Neuronal stem cell (in vitro differentiated cells): ENCODE measurements around the gene CXCR3.

Source experiments
- DNase-seq: peaks from one replicate; pipeline ENCODE4 v3.0.0-alpha.2; 2013; ENCODE audit warnings: low spot score
- H2AFZ ChIP-seq: one replicate; pipeline ENCODE4 v1.6.1; 2013; ENCODE audit warnings: mild to moderate bottlenecking, low read length, inconsistent platforms
- H2AK5ac ChIP-seq: 2 replicates; pipeline ENCODE4 v1.6.1; 2013; ENCODE audit warnings: low read depth, mild to moderate bottlenecking, inconsistent platforms, low read length, moderate library complexity, mixed read lengths
- H2BK120ac ChIP-seq: 2 replicates; pipeline ENCODE4 v1.6.1; 2013; ENCODE audit warnings: low read depth, mild to moderate bottlenecking, inconsistent platforms, low read length, moderate library complexity, mixed read lengths
- H2BK12ac ChIP-seq: one replicate; pipeline ENCODE4 v1.6.1; 2013; ENCODE audit warnings: low read length, inconsistent platforms
- H2BK15ac ChIP-seq: 2 replicates; pipeline ENCODE4 v1.6.1; 2013; ENCODE audit warnings: mild to moderate bottlenecking, low read length, inconsistent platforms, mixed read lengths
- H2BK5ac ChIP-seq: one replicate; pipeline ENCODE4 v1.6.1; 2013; ENCODE audit warnings: inconsistent platforms, mild to moderate bottlenecking, low read length, moderate library complexity
- H3K14ac ChIP-seq: one replicate; pipeline ENCODE4 v1.6.1; 2013; ENCODE audit warnings: low read length, inconsistent platforms
- H3K18ac ChIP-seq: 2 replicates; pipeline ENCODE4 v1.6.1; 2013; ENCODE audit warnings: low read length, inconsistent platforms
- H3K23ac ChIP-seq: 2 replicates; pipeline ENCODE4 v1.6.1; 2013; ENCODE audit warnings: low read depth, mild to moderate bottlenecking, mixed read lengths, low read length, inconsistent platforms; ENCODE audit not compliant: poor library complexity
- H3K27ac ChIP-seq: replicated peaks from 3 replicates; pipeline ENCODE4 v1.5.1; 2013; ENCODE audit warnings: low read length, inconsistent platforms
- H3K27me3 ChIP-seq, 3 experiments: 2 replicates each; pipeline ENCODE4 v1.6.1; 2013; ENCODE audit warnings: low read length in 3 of 3, mild to moderate bottlenecking in 2 of 3, inconsistent platforms in 1 of 3, low read depth in 1 of 3, mixed read lengths in 1 of 3, moderate library complexity in 1 of 3; ENCODE audit not compliant: control insufficient read depth in 3 of 3, insufficient read depth in 3 of 3
- H3K36me3 ChIP-seq, 2 donors: replicated peaks in 1 of 2; 2 replicates each; pipeline ENCODE4 v1.6.1; 2013; ENCODE audit warnings: low read length in 2 of 2; ENCODE audit not compliant: control insufficient read depth in 2 of 2, insufficient read depth in 2 of 2
- H3K4ac ChIP-seq: 2 replicates; pipeline ENCODE4 v1.6.1; 2013; ENCODE audit warnings: inconsistent platforms, mild to moderate bottlenecking, low read length, moderate library complexity
- H3K4me1 ChIP-seq, 2 donors: 1 replicate in 1 of 2; 2 replicates in 1 of 2; pipeline ENCODE4 v1.6.1; 2013; ENCODE audit warnings: low read length in 2 of 2, low read depth in 1 of 2; ENCODE audit not compliant: control insufficient read depth in 2 of 2, insufficient read depth in 1 of 2
- H3K4me2 ChIP-seq: one replicate; pipeline ENCODE4 v1.6.1; 2013; ENCODE audit warnings: mild to moderate bottlenecking, low read length, inconsistent platforms; ENCODE audit not compliant: insufficient read depth, poor library complexity, severe bottlenecking
- H3K4me3 ChIP-seq, 2 donors: 2 replicates each; pipeline ENCODE4 v1.5.1; 2013; ENCODE audit warnings: low read length in 2 of 2, mild to moderate bottlenecking in 2 of 2, inconsistent platforms in 1 of 2, moderate library complexity in 1 of 2
- H3K79me1 ChIP-seq: one replicate; pipeline ENCODE4 v1.6.1; 2013; ENCODE audit warnings: low read depth, mild to moderate bottlenecking, inconsistent platforms, low read length, moderate library complexity
- H3K9ac ChIP-seq: one replicate; pipeline ENCODE4 v1.6.1; 2013; ENCODE audit warnings: mild to moderate bottlenecking, low read depth, low read length, inconsistent platforms; ENCODE audit not compliant: poor library complexity
- H3K9me3 ChIP-seq, 2 donors: replicated peaks in 1 of 2; 2 replicates each; pipeline versions ENCODE3 to v1.6.1; 2013; ENCODE audit warnings: low read length in 2 of 2, mild to moderate bottlenecking in 2 of 2, inconsistent platforms in 1 of 2, low read depth in 1 of 2, mixed read lengths in 1 of 2, moderate library complexity in 1 of 2; ENCODE audit not compliant: control insufficient read depth in 2 of 2, insufficient read depth in 1 of 2
- H4K8ac ChIP-seq: one replicate; pipeline ENCODE4 v1.6.1; 2013; ENCODE audit warnings: low read depth, mild to moderate bottlenecking, inconsistent platforms, low read length, moderate library complexity
- H4K91ac ChIP-seq: one replicate; pipeline ENCODE4 v1.6.1; 2013; ENCODE audit warnings: low read length, low read depth, mild to moderate bottlenecking, inconsistent platforms; ENCODE audit not compliant: poor library complexity
- WGBS, 2 donors: extraction: QIAGEN DNeasy Blood & Tissue Kit; methylation state at CpG; one replicate each; pipeline ENCODE4 v1.1.7; 2013; ENCODE audit warnings: missing lambda C conversion rate in 2 of 2, mixed read lengths in 1 of 2; ENCODE audit not compliant: insufficient read length in 2 of 2, insufficient replicate concordance in 1 of 2; ENCODE audit errors: extremely low coverage in 2 of 2; 5-methylcytosine and 5-hydroxymethylcytosine counted together

CXCR3 gene

DNA sequence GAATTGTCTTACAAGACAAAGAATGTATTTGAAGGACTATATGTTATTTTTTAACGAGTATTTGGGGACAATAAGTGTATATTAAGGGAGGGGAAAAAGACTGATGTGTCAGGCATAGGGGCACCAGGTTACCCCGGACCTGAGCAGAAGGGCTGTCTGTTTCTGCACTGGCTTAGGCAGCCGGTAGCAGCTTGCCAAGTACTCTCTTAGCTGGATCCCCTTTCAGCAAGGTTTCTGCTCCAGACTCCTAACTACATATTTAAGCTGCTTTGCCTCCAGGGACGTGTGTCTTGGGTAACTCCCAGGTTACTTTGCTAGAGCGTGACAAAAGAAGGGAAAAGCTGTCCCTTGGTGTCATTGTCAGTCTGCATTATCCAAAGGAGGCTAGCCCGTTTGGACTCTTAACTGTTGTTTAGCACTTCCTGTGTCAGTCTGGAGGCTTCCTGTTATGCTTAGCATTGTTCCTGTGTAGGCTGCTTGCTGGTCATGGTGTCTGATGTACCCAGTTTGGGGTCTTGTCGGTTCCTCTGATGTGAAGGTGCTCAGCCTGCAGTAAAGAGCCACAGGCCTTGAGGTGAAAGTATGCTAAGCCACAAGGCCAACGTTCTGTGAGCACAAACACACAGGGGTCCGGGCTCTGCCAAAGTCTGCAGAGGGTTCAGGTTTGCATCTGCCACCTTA lies 11.6 kb downstream of the CXCR3 start:
- Histone ChIP-seq H3K36me3 (peaks cover 18 to 56% of the 10 kb centered on the region in 2 donors), H2AFZ (no peak overlapping the region)
- no CpG with 5 or more reads among the region's 9 CpGs for WGBS, 2 donors

DNA sequence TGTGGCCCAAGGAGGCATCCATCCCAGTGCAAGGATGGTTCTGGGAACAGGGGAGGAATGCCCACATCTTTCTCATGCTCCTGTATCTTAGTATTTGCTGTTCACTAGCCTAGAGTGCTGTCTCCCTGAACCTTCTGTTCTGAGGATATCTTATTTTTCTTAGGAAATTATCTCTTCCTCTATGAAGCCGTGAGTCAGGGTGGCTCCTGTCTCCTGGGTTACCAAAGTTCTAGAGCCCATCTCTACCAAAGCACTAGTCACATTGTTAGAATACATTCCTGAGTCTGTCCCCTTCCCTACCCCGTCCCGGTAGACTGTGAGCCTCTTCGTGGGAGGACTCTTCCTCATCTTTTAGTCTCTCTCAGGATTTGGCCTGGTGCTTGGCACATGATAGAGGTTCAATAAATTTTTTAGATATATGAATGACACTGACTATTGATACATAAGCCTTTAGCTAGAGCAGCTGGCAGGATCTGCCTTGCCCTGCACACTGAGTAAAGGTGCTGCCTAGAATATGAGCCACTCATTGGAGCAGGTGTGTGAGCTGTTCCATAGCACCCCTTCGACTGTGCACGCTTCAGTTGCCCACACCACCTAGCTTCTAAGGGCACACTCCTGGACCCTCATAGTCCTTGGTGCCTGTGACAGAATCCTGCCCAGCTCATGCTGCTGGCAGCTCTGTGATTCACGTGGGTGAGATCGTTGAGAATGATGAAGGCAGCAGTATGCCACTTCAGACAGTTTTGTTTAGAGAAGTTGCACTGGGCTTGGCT lies 13.3 kb downstream of the CXCR3 start:
- Histone ChIP-seq H3K4me3 (no peak overlapping the region), H2BK5ac (no peak overlapping the region), H3K79me1 (no peaks in the 10 kb centered on the region), H3K4me2 (no peak overlapping the region), H3K9me3 (peaks cover 0 to 8% of the 10 kb centered on the region in 2 donors), H3K23ac (no peak overlapping the region), H3K4me1 (no peaks in the 10 kb centered on the region), H4K8ac (no peak overlapping the region), H2BK120ac (no peak overlapping the region), H3K18ac (no peak overlapping the region), H2AFZ (no peak overlapping the region), H3K27me3 (no peaks in the 10 kb centered on the region), H3K9ac (no peak overlapping the region), H3K4ac (no peak overlapping the region), H3K14ac (no peak overlapping the region), H2BK12ac (no peak overlapping the region), H3K36me3 (peaks cover 18 to 43% of the 10 kb centered on the region in 2 donors), H3K27ac (no peak overlapping the region), H4K91ac (no peak overlapping the region), H2AK5ac (no peak overlapping the region), H2BK15ac (no peak overlapping the region)
- no CpG with 5 or more reads among the region's 8 CpGs for WGBS, 2 donors
- DNase-seq = no peak

More for the DNA sequence above, 11.6 kb downstream of the CXCR3 start:
- no peak overlapping the region for H3K14ac ChIP-seq
- H2BK12ac ChIP-seq = no peak overlapping the region
- H3K9me3 ChIP-seq = peaks cover 0 to 8% of the 10 kb centered on the region in 2 donors
- H2BK120ac ChIP-seq = no peak overlapping the region
- H3K27me3 ChIP-seq = peaks cover 0 to 3% (median 0%) of the 10 kb centered on the region in 3 experiments
- no peak overlapping the region for H3K4me3 ChIP-seq
- H2BK5ac ChIP-seq = no peak overlapping the region
- no peak overlapping the region for H3K27ac ChIP-seq
- no peak overlapping the region for H3K18ac ChIP-seq
- no peak overlapping the region for H2BK15ac ChIP-seq
- no peak overlapping the region for H3K4ac ChIP-seq
- H3K4me1 ChIP-seq = no peaks in the 10 kb centered on the region
- no peak overlapping the region for H3K9ac ChIP-seq
- no peak for DNase-seq
- H3K4me2 ChIP-seq = no peak overlapping the region
- H4K91ac ChIP-seq = no peak overlapping the region
- H3K23ac ChIP-seq = no peak overlapping the region
- H4K8ac ChIP-seq = no peak overlapping the region
- no peaks in the 10 kb centered on the region for H3K79me1 ChIP-seq
- H2AK5ac ChIP-seq = no peak overlapping the region

DNA sequence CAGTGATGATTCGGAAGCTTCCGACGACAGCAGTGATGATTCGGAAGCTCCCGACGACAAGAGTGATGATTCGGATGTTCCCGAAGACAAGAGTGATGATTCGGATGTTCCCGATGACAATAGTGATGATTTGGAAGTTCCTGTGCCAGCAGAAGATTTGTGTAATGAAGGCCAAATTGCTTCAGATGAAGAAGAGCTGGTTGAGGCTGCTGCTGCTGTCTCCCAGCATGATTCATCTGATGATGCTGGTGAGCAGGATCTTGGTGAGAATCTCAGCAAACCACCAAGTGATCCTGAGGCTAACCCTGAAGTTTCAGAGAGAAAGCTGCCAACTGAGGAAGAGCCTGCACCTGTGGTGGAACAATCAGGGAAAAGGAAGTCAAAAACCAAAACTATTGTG lies 14.2 kb downstream of the CXCR3 start:
- no peak overlapping the region for H4K8ac ChIP-seq
- H3K4me2 ChIP-seq = no peak overlapping the region
- H3K14ac ChIP-seq = no peak overlapping the region
- H3K18ac ChIP-seq = no peak overlapping the region
- H3K4me3 ChIP-seq = no peak overlapping the region
- H3K27ac ChIP-seq = no peak overlapping the region
- WGBS, 2 donors = no CpG with 5 or more reads among the region's 10 CpGs
- peaks cover 16 to 35% of the 10 kb centered on the region in 2 donors for H3K36me3 ChIP-seq
- no peak overlapping the region for H2AK5ac ChIP-seq
- H2BK12ac ChIP-seq = no peak overlapping the region
- H4K91ac ChIP-seq = no peak overlapping the region
- no peak overlapping the region for H2BK15ac ChIP-seq
- no peak overlapping the region for H2AFZ ChIP-seq
- no peak overlapping the region for H3K4ac ChIP-seq
- H3K79me1 ChIP-seq = no peaks in the 10 kb centered on the region
- DNase-seq = no peak
- H3K27me3 ChIP-seq = no peaks in the 10 kb centered on the region
- no peak overlapping the region for H3K9ac ChIP-seq
- no peaks in the 10 kb centered on the region for H3K4me1 ChIP-seq
- no peak overlapping the region for H3K23ac ChIP-seq
- H3K9me3 ChIP-seq = peaks cover 0 to 8% of the 10 kb centered on the region in 2 donors
- H2BK120ac ChIP-seq = no peak overlapping the region
- H2BK5ac ChIP-seq = no peak overlapping the region

DNA sequence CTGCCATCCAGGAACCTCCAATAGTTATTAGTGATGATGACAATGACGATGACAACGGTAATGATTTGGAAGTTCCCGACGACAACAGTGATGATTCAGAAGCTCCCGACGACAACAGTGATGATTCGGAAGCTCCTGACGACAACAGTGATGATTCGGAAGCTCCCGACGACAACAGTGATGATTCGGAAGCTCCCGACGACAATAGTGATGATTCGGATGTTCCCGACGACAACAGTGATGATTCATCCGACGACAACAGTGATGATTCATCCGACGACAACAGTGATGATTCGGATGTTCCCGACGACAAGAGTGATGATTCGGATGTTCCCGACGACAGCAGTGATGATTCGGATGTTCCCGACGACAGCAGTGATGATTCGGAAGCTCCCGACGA lies 14.7 kb downstream of the CXCR3 start:
- no peak overlapping the region for H3K23ac ChIP-seq
- no peaks in the 10 kb centered on the region for H3K27me3 ChIP-seq
- no peak overlapping the region for H4K91ac ChIP-seq
- H3K4me1 ChIP-seq = no peaks in the 10 kb centered on the region
- H3K27ac ChIP-seq = no peak overlapping the region
- H2BK5ac ChIP-seq = no peak overlapping the region
- DNase-seq = no peak
- no peak overlapping the region for H3K9ac ChIP-seq
- no peak overlapping the region for H3K4me3 ChIP-seq
- H2AK5ac ChIP-seq = no peak overlapping the region
- H2AFZ ChIP-seq = no peak overlapping the region
- H3K14ac ChIP-seq = no peak overlapping the region
- peaks cover 15 to 30% of the 10 kb centered on the region in 2 donors for H3K36me3 ChIP-seq
- H3K18ac ChIP-seq = no peak overlapping the region
- H2BK12ac ChIP-seq = no peak overlapping the region
- H2BK120ac ChIP-seq = no peak overlapping the region
- H3K79me1 ChIP-seq = no peaks in the 10 kb centered on the region
- H4K8ac ChIP-seq = no peak overlapping the region
- peaks cover 0 to 8% of the 10 kb centered on the region in 2 donors for H3K9me3 ChIP-seq
- H3K4me2 ChIP-seq = no peak overlapping the region
- no CpG with 5 or more reads among the region's 33 CpGs for WGBS, 2 donors
- H3K4ac ChIP-seq = no peak overlapping the region
- no peak overlapping the region for H2BK15ac ChIP-seq
